HCT116 (cell line): ENCODE data around the gene MYLIP. TPM values are rescaled to one million over a fixed set of nuclear protein-coding genes. Genes with fewer than 3 reads are reported as not detected.

Source experiments
- ATAC-seq: fragments of 200-7000 bp; cut with Tn5 transposase; 2 replicates; pipeline ENCODE4 v1.9.1; 2020; ENCODE audit warnings: mild to moderate bottlenecking, moderate library complexity
- BruUV-seq: library from RNA; stranded (reverse); fragments of 400-500 nt; replicated peaks from 2 replicates; lab custom pipeline; 2021; lab: Mats Ljungman, UMichigan
- CTCF ChIA-PET: fragments of 300-600 bp; sonication (Branson Sonifier 250); formaldehyde crosslinking; loops from one replicate; lab custom pipeline; 2021; ENCODE audit warnings: antibody characterized with exemption; lab: Charles Lee
- POLR2A ChIA-PET: fragments of 300-600, 350-600 bp; sonication (Branson Sonifier 250); formaldehyde crosslinking; loops from one replicate; lab custom pipeline; 2021; ENCODE audit warnings: antibody characterized with exemption; lab: Charles Lee
- RAD21 ChIA-PET, 2 experiments: fragments of 300-600 bp; sonication (Branson Sonifier 250); formaldehyde crosslinking; loops; one replicate each; lab custom pipeline; 2023; ENCODE audit warnings: low total read pairs in 2 of 2; ENCODE audit not compliant: uncharacterized antibody in 2 of 2, unreplicated experiment in 2 of 2, low non-redundant PET in 1 of 2; lab: Charles Lee
- DNase-seq: peaks from one replicate; pipeline ENCODE4 v3.0.0-alpha.2; 2010; ENCODE audit warnings: low read depth, low spot score
- H2AFZ ChIP-seq: fragments of 200-600 bp; shearing (Covaris generic), sonication (generic); 2 replicates; pipeline ENCODE4 v1.6.1; 2017; ENCODE audit warnings: low read depth, mixed run types, mixed read lengths, antibody characterized with exemption, low read length; ENCODE audit not compliant: poor library complexity, severe bottlenecking
- H3K27ac ChIP-seq: 2 replicates; pipeline ENCODE4 v1.5.1; 2012; ENCODE audit warnings: low read depth, low read length
- H3K27me3 ChIP-seq: fragments of 200-600 bp; sonication (generic); 2 replicates; pipeline ENCODE4 v1.6.1; 2016; ENCODE audit warnings: mixed run types, low read length, mixed read lengths; ENCODE audit not compliant: insufficient read depth
- H3K36me3 ChIP-seq, 2 experiments: fragments of 200-500 bp in 1 of 2; fragments of 200-600 bp in 1 of 2; sonication (Bioruptor generic) in 1 of 2; sonication (generic) in 1 of 2; 2 replicates each; pipeline versions ENCODE4 v1.5.1 to v1.6.1; 2014 to 2016; ENCODE audit warnings: low read length in 2 of 2, inconsistent platforms in 1 of 2, mixed read lengths in 1 of 2, mixed run types in 1 of 2; ENCODE audit not compliant: insufficient read depth in 2 of 2, control insufficient read depth in 1 of 2
- H3K4me1 ChIP-seq, 2 experiments: fragments of 200-600 bp in 1 of 2; sonication (generic) in 1 of 2; 2 replicates each; pipeline versions ENCODE4 v1.5.1 to v1.6.1; 2012 to 2017; ENCODE audit warnings: low read length in 2 of 2, inconsistent platforms in 1 of 2, mild to moderate bottlenecking in 1 of 2, mixed read lengths in 1 of 2, mixed run types in 1 of 2, moderate library complexity in 1 of 2; ENCODE audit not compliant: insufficient read depth in 2 of 2, control insufficient read depth in 1 of 2
- H3K4me2 ChIP-seq: fragments of 200-600 bp; sonication (generic); 2 replicates; pipeline ENCODE4 v1.6.1; 2017; ENCODE audit warnings: mixed run types, low read length, mixed read lengths
- H3K4me3 ChIP-seq, 2 experiments: fragments of 200-600 bp in 1 of 2; sonication (generic) in 1 of 2; replicated peaks in 1 of 2; 2 replicates each; pipeline ENCODE4 v1.5.1; 2011 to 2016; ENCODE audit warnings: low read length in 2 of 2, control low read depth in 1 of 2, low read depth in 1 of 2, mild to moderate bottlenecking in 1 of 2, mixed read lengths in 1 of 2, mixed run types in 1 of 2
- H3K79me2 ChIP-seq: fragments of 200-600 bp; sonication (generic); 2 replicates; pipeline ENCODE4 v1.6.1; 2017; ENCODE audit warnings: mild to moderate bottlenecking, mixed run types, low read length, moderate library complexity, mixed read lengths; ENCODE audit not compliant: insufficient read depth
- H3K9ac ChIP-seq: fragments of 200-600 bp; sonication (generic); 2 replicates; pipeline ENCODE4 v1.6.1; 2016; ENCODE audit warnings: low read length, mixed read lengths
- H3K9me2 ChIP-seq: fragments of 200-600 bp; sonication (generic), shearing (Covaris generic); 2 replicates; pipeline ENCODE4 v1.6.1; 2017; ENCODE audit warnings: mixed run types, mild to moderate bottlenecking, moderate library complexity; ENCODE audit not compliant: insufficient read depth
- H3K9me3 ChIP-seq, 2 experiments: fragments of 200-500 bp in 1 of 2; fragments of 200-600 bp in 1 of 2; sonication (Bioruptor generic) in 1 of 2; sonication (generic) in 1 of 2; 2 replicates each; pipeline ENCODE4 v1.6.1; 2014 to 2017; ENCODE audit warnings: low read length in 2 of 2, mixed read lengths in 2 of 2, inconsistent platforms in 1 of 2, low read depth in 1 of 2, mild to moderate bottlenecking in 1 of 2, mixed run types in 1 of 2, moderate library complexity in 1 of 2; ENCODE audit not compliant: control insufficient read depth in 1 of 2, insufficient read depth in 1 of 2
- H4K20me1 ChIP-seq: fragments of 200-600 bp; sonication (generic), shearing (Covaris generic); 2 replicates; pipeline ENCODE4 v1.6.1; 2017; ENCODE audit warnings: mixed run types, mild to moderate bottlenecking, moderate library complexity; ENCODE audit not compliant: insufficient read depth
- CEBPB ChIP-seq: IDR thresholded peaks from 2 replicates; pipeline ENCODE4 v1.6.1; 2012; ENCODE audit warnings: low read depth
- CTCF ChIP-seq, 3 experiments: fragments of 200-600 bp in 1 of 3; sonication (generic) in 1 of 3; IDR thresholded peaks in 2 of 3; conservative IDR thresholded peaks in 1 of 3; 2 replicates each; pipeline ENCODE4 v1.5.1; 2012 to 2017; ENCODE audit warnings: low read depth in 2 of 3, low read length in 2 of 3, antibody characterized with exemption in 1 of 3, borderline replicate concordance in 1 of 3, control low read depth in 1 of 3, mild to moderate bottlenecking in 1 of 3, mixed read lengths in 1 of 3, mixed run types in 1 of 3, moderate library complexity in 1 of 3; ENCODE audit not compliant: insufficient read depth in 1 of 3
- EGR1 ChIP-seq: IDR thresholded peaks from 2 replicates; pipeline ENCODE4 v1.6.1; 2012; ENCODE audit warnings: low read depth
- EZH2 ChIP-seq: fragments of 200-600 bp; sonication (generic); IDR thresholded peaks from 2 replicates; pipeline ENCODE4 v1.6.1; 2017; ENCODE audit warnings: antibody characterized with exemption, mixed run types
- JUND ChIP-seq: IDR thresholded peaks from 2 replicates; pipeline ENCODE4 v1.6.1; 2012
- MAX ChIP-seq: IDR thresholded peaks from 2 replicates; pipeline ENCODE4 v1.6.1; 2012
- POLR2A ChIP-seq: IDR thresholded peaks from 2 replicates; pipeline ENCODE4 v1.7.0; 2011; ENCODE audit warnings: borderline replicate concordance; ENCODE audit not compliant: insufficient read depth, insufficient read length; ENCODE audit errors: extremely low read depth
- POLR2AphosphoS5 ChIP-seq: IDR thresholded peaks from 2 replicates; pipeline ENCODE4 v1.6.1; 2011; ENCODE audit warnings: mild to moderate bottlenecking, low read depth, low read length, moderate library complexity
- SIN3A ChIP-seq: IDR thresholded peaks from 2 replicates; pipeline ENCODE4 v1.6.1; 2012; ENCODE audit warnings: low read depth
- YY1 ChIP-seq: IDR thresholded peaks from 2 replicates; pipeline ENCODE4 v1.6.1; 2011; ENCODE audit warnings: low read length, low read depth, moderate library complexity, mild to moderate bottlenecking; ENCODE audit not compliant: insufficient replicate concordance; ENCODE audit errors: extremely low read depth
- ZFX ChIP-seq: fragments of 450-650 bp; IDR thresholded peaks from 2 replicates; pipeline ENCODE4 v1.6.1; 2017
- intact Hi-C: fragments of 100-400 bp; cut with micrococcal nuclease; formaldehyde crosslinking; loops from 2 replicates; pipeline ENCODE4 v1.10.0; 2022
- total RNA-seq: library from RNA; stranded (reverse); gene quantifications from one replicate; pipeline ENCODE4 v1.2.1, GENCODE V29; 2021; ENCODE audit not compliant: unreplicated experiment
- TF ChIP-seq, protein P1 (sequence below): IDR thresholded peaks from 2 replicates; pipeline ENCODE4 v1.6.1; 2012
- TF ChIP-seq, protein P2 (sequence below): IDR thresholded peaks from 2 replicates; pipeline ENCODE4 v1.6.1; 2011; ENCODE audit warnings: mild to moderate bottlenecking, low read length, moderate library complexity; ENCODE audit not compliant: insufficient replicate concordance; ENCODE audit errors: extremely low read depth

MYLIP gene
- total RNA-seq, 1 experiment from 2014 or later: 10.6 TPM

GRCh38 chr6:16095180-16095579, 33.7 kb upstream of the MYLIP start:
- DNase-seq: no peak

More at GRCh38 chr6:16095180-16095579, 33.7 kb upstream of the MYLIP start:
- Histone ChIP-seq H3K9ac (no peak overlapping the region), H4K20me1 (no peaks in the 10 kb centered on the region), H3K79me2 (no peaks in the 10 kb centered on the region), H3K4me1 (no peaks in the 10 kb centered on the region), H3K4me2 (no peak overlapping the region), H3K4me3 (no peak overlapping the region), H3K27me3 (no peaks in the 10 kb centered on the region), H3K36me3 (no peaks in the 10 kb centered on the region), H2AFZ (no peak overlapping the region), H3K27ac (no peak overlapping the region), H3K9me3 (no peaks in the 10 kb centered on the region), H3K9me2 (no peaks in the 10 kb centered on the region)
- BruUV-seq: no TSS peak
- ChIA-PET CTCF (no interaction called here), POLR2A (no interaction called here), RAD21 (no interaction called here)
- intact Hi-C loops: no loop called here
- no peak for TF ChIP-seq YY1
- no peak for TF ChIP-seq EZH2
- TF ChIP-seq MAX: no peak
- TF ChIP-seq POLR2A: no peak
- no peak for TF ChIP-seq SIN3A
- no peak for TF ChIP-seq JUND
- TF ChIP-seq POLR2AphosphoS5: no peak
- TF ChIP-seq, protein P1, sequence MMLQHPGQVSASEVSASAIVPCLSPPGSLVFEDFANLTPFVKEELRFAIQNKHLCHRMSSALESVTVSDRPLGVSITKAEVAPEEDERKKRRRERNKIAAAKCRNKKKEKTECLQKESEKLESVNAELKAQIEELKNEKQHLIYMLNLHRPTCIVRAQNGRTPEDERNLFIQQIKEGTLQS: no peak
- TF ChIP-seq CEBPB: no peak
- TF ChIP-seq ZFX: no peak
- TF ChIP-seq CTCF (IDR thresholded peaks at IDR 0.05 in 2 of 3, conservative IDR thresholded peaks at IDR 0.05 in 1 of 3; ENCODE audit: borderline replicate concordance in 1 of 3, insufficient read depth in 1 of 3, low read depth in 2 of 3, low read length in 2 of 3): no peak
- TF ChIP-seq, protein P2, sequence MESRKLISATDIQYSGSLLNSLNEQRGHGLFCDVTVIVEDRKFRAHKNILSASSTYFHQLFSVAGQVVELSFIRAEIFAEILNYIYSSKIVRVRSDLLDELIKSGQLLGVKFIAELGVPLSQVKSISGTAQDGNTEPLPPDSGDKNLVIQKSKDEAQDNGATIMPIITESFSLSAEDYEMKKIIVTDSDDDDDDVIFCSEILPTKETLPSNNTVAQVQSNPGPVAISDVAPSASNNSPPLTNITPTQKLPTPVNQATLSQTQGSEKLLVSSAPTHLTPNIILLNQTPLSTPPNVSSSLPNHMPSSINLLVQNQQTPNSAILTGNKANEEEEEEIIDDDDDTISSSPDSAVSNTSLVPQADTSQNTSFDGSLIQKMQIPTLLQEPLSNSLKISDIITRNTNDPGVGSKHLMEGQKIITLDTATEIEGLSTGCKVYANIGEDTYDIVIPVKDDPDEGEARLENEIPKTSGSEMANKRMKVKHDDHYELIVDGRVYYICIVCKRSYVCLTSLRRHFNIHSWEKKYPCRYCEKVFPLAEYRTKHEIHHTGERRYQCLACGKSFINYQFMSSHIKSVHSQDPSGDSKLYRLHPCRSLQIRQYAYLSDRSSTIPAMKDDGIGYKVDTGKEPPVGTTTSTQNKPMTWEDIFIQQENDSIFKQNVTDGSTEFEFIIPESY: no peak
- no peak for TF ChIP-seq EGR1
- no peak for ATAC-seq
